DND-41 (cell line): Measurements from ENCODE around the gene C1D.

ENCODE experiments used
- CTCF ChIP-seq: IDR thresholded peaks from 2 replicates; pipeline ENCODE4 v1.5.1; 2012; ENCODE audit warnings: borderline replicate concordance, low read length, moderate library complexity, mild to moderate bottlenecking; ENCODE audit not compliant: poor library complexity, severe bottlenecking; ENCODE audit errors: extremely low read depth
- EZH2 ChIP-seq: IDR thresholded peaks from 3 replicates; pipeline ENCODE4 v1.6.1; 2012; ENCODE audit warnings: borderline replicate concordance, low read depth, mild to moderate bottlenecking, moderate library complexity, low read length, inconsistent platforms; ENCODE audit not compliant: severe bottlenecking

- TF ChIP-seq CTCF (no peak), EZH2 (no peak)
Measured at GRCh38 chr2:68041704-68042245, 21.0 kb downstream of the C1D start.
